GM12878 (cell line): ENCODE results near the gene LEUTX. TPM values are rescaled to one million over a fixed set of nuclear protein-coding genes. Genes with fewer than 3 reads are reported as not detected.
A peak's percentile ranks its signal among the peaks of the same experiment; 100 is the strongest.

Experiments used
- ATF7 ChIP-seq: fragments of 450-650 bp; IDR thresholded peaks from 2 replicates; pipeline ENCODE4 v1.6.1; 2016; ENCODE audit warnings: low read depth, mild to moderate bottlenecking
- BCL11A ChIP-seq: IDR thresholded peaks from 2 replicates; pipeline ENCODE4 v1.6.1; 2011; ENCODE audit warnings: low read depth, low read length
- BCLAF1 ChIP-seq: fragments of 450-650 bp; IDR thresholded peaks from 2 replicates; pipeline ENCODE4 v1.6.1; 2017; ENCODE audit warnings: antibody characterized with exemption, mild to moderate bottlenecking, moderate library complexity
- EGR1 ChIP-seq, 2 experiments: IDR thresholded peaks; 1 replicate in 1 of 2; 2 replicates in 1 of 2; pipeline ENCODE4 v1.6.1; 2011 to 2012; ENCODE audit warnings: low read depth in 2 of 2, low read length in 2 of 2, borderline replicate concordance in 1 of 2, mild to moderate bottlenecking in 1 of 2, moderate library complexity in 1 of 2
- GATAD2B ChIP-seq: fragments of 450-650 bp; conservative IDR thresholded peaks from 2 replicates; pipeline ENCODE4 v1.6.1; 2017; ENCODE audit warnings: low read depth, mild to moderate bottlenecking, moderate library complexity
- IKZF2 ChIP-seq, 2 experiments: fragments of 450-650 bp; IDR thresholded peaks; 2 replicates each; pipeline ENCODE4 v1.6.1; 2017; ENCODE audit warnings: mild to moderate bottlenecking in 2 of 2, moderate library complexity in 2 of 2
- IRF4 ChIP-seq: IDR thresholded peaks from 2 replicates; pipeline ENCODE4 v1.6.1; 2011; ENCODE audit warnings: low read depth, low read length
- KAT2A ChIP-seq: conservative IDR thresholded peaks from 2 replicates; pipeline ENCODE4 v1.6.1; 2011; ENCODE audit warnings: low read depth, low read length; ENCODE audit not compliant: control insufficient read depth
- LARP7 ChIP-seq: fragments of 450-650 bp; IDR thresholded peaks from 2 replicates; pipeline ENCODE4 v1.6.1; 2017; ENCODE audit warnings: mild to moderate bottlenecking
- MAX ChIP-seq: IDR thresholded peaks from 2 replicates; pipeline ENCODE4 v1.6.1; 2012; ENCODE audit warnings: low read depth, low read length, improper control_type of control experiment
- MTA2 ChIP-seq: fragments of 450-650 bp; IDR thresholded peaks from 2 replicates; pipeline ENCODE4 v1.6.1; 2016; ENCODE audit warnings: low read depth, mild to moderate bottlenecking, moderate library complexity
- NBN ChIP-seq: fragments of 450-650 bp; IDR thresholded peaks from 2 replicates; pipeline ENCODE4 v1.6.1; 2016
- PAX8 ChIP-seq: fragments of 450-650 bp; IDR thresholded peaks from 2 replicates; pipeline ENCODE4 v1.6.1; 2017; ENCODE audit warnings: mild to moderate bottlenecking, moderate library complexity
- RELB ChIP-seq: fragments of 450-650 bp; IDR thresholded peaks from 2 replicates; pipeline ENCODE4 v1.6.1; 2017; ENCODE audit warnings: low read depth, mild to moderate bottlenecking, moderate library complexity
- RFX5 ChIP-seq: IDR thresholded peaks from 2 replicates; pipeline ENCODE4 v1.6.1; 2011; ENCODE audit warnings: low read depth, low read length, improper control_type of control experiment
- RUNX3 ChIP-seq: IDR thresholded peaks from 2 replicates; pipeline ENCODE4 v1.6.1; 2012; ENCODE audit warnings: low read length, inconsistent platforms
- SMARCA5 ChIP-seq: fragments of 450-650 bp; IDR thresholded peaks from 2 replicates; pipeline ENCODE4 v1.6.1; 2017; ENCODE audit warnings: mild to moderate bottlenecking
- STAT1 ChIP-seq: fragments of 450-650 bp; conservative IDR thresholded peaks from 2 replicates; pipeline ENCODE4 v1.6.1; 2014; ENCODE audit warnings: antibody characterized with exemption, mild to moderate bottlenecking
- ZBED1 ChIP-seq: IDR thresholded peaks from 2 replicates; pipeline ENCODE4 v1.6.1; 2016; ENCODE audit warnings: borderline replicate concordance
- ZBTB33 ChIP-seq: fragments of 450-650 bp; IDR thresholded peaks from 2 replicates; pipeline ENCODE4 v1.6.1; 2017; ENCODE audit warnings: mild to moderate bottlenecking
- polyA plus RNA-seq, 11 experiments: library from polyadenylated mRNA; depleted of rRNA in 4 of 11; unstranded in 6 of 11; stranded (reverse) in 5 of 11; fragments of >200 nt; fragmentation: Nextera tagmentation in 4 of 11; fragmentation: Illumina TruSeq in 1 of 11; extraction: Ambion mirVana in 4 of 11; extraction: Trizol in 1 of 11; gene quantifications; 1 replicate in 1 of 11; 2 replicates in 10 of 11; pipeline versions ENCODE4 v1.2.1 to v1.2.3, GENCODE V29; 2011 to 2016; ENCODE audit warnings: inconsistent platforms in 2 of 11, missing spikeins in 2 of 11, low read depth in 1 of 11
- total RNA-seq, 4 experiments: library from RNA; depleted of rRNA in 3 of 4; stranded (reverse); fragments of >200 nt in 3 of 4; fragmentation: Illumina TruSeq in 1 of 4; extraction: Trizol in 1 of 4; gene quantifications; 2 replicates each; pipeline versions ENCODE4 v1.2.1 to v1.2.3, GENCODE V29; 2013 to 2021
- TF ChIP-seq, protein P1 (sequence below): fragments of 450-650 bp; IDR thresholded peaks from 2 replicates; pipeline ENCODE4 v1.6.1; 2014; ENCODE audit warnings: mild to moderate bottlenecking
- TF ChIP-seq, protein P2 (sequence below): fragments of 450-650 bp; IDR thresholded peaks from 2 replicates; pipeline ENCODE4 v1.6.1; 2017; ENCODE audit warnings: mild to moderate bottlenecking, low read depth, inconsistent platforms; ENCODE audit not compliant: poor library complexity, severe bottlenecking

The LEUTX gene
- total and polyA plus RNA-seq, 10 of the 15 experiments (the other 5 are each of a cell fraction or from before 2014, with no cell fraction given): 0.29 to 0.46 (median 0.40) TPM; not detected in 4

- TF ChIP-seq, protein P1, sequence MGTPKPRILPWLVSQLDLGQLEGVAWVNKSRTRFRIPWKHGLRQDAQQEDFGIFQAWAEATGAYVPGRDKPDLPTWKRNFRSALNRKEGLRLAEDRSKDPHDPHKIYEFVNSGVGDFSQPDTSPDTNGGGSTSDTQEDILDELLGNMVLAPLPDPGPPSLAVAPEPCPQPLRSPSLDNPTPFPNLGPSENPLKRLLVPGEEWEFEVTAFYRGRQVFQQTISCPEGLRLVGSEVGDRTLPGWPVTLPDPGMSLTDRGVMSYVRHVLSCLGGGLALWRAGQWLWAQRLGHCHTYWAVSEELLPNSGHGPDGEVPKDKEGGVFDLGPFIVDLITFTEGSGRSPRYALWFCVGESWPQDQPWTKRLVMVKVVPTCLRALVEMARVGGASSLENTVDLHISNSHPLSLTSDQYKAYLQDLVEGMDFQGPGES: no peak
- no peak for TF ChIP-seq EGR1 (IDR thresholded peaks at IDR 0.05; ENCODE audit: borderline replicate concordance in 1 of 2, low read depth in 2 of 2, low read length in 2 of 2)
- TF ChIP-seq ZBTB33: no peak
- TF ChIP-seq RUNX3: peak; percentile 96
- no peak for TF ChIP-seq KAT2A
- TF ChIP-seq PAX8: no peak
- TF ChIP-seq ZBED1: no peak
- no peak for TF ChIP-seq BCLAF1
- peak; percentile 54; the same call in 1 of the 2 replicates for TF ChIP-seq BCL11A
- peak; percentile 76; the same call in 1 of the 2 replicates for TF ChIP-seq MTA2
- no peak for TF ChIP-seq STAT1
- peak; percentile 67 to 74 for TF ChIP-seq IKZF2 (IDR thresholded peaks at IDR 0.05)
- TF ChIP-seq LARP7: no peak
- TF ChIP-seq RELB: peak; percentile 31; the same call in 1 of the 2 replicates
- no peak for TF ChIP-seq RFX5
- 0 out of 2 replicates have a peak, but pooled peaks have one; percentile 19 for TF ChIP-seq IRF4
- no peak for TF ChIP-seq NBN
- TF ChIP-seq MAX: no peak
- TF ChIP-seq SMARCA5: peak; percentile 41; the same call in 1 of the 2 replicates
- peak; percentile 97 for TF ChIP-seq ATF7
- no peak for TF ChIP-seq GATAD2B
- TF ChIP-seq, protein P2, sequence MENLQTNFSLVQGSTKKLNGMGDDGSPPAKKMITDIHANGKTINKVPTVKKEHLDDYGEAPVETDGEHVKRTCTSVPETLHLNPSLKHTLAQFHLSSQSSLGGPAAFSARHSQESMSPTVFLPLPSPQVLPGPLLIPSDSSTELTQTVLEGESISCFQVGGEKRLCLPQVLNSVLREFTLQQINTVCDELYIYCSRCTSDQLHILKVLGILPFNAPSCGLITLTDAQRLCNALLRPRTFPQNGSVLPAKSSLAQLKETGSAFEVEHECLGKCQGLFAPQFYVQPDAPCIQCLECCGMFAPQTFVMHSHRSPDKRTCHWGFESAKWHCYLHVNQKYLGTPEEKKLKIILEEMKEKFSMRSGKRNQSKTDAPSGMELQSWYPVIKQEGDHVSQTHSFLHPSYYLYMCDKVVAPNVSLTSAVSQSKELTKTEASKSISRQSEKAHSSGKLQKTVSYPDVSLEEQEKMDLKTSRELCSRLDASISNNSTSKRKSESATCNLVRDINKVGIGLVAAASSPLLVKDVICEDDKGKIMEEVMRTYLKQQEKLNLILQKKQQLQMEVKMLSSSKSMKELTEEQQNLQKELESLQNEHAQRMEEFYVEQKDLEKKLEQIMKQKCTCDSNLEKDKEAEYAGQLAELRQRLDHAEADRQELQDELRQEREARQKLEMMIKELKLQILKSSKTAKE: peak; percentile 25
These were observed 19.0 kb upstream of the LEUTX start (continued) for GRCh38 chr19:39759457-39760184.
